GM12878 (cell line): ENCODE measurements around the gene PHB1. TPM values are rescaled to one million over a fixed set of nuclear protein-coding genes. Genes with fewer than 3 reads are reported as not detected.

Experiments used
- ATAC-seq: fragments of 200-7000 bp; cut with Tn5 transposase; 3 replicates; pipeline ENCODE4 v1.9.1; 2020; ENCODE audit warnings: mild to moderate bottlenecking, moderate library complexity
- BruUV-seq: library from RNA; stranded (reverse); fragments of 400-500 nt; replicated peaks from 2 replicates; lab custom pipeline; 2021; lab: Mats Ljungman, UMichigan
- CTCF ChIA-PET: fragments of 300-600 bp; sonication (Branson Sonifier 250); formaldehyde crosslinking; extraction: SDS; loops from one replicate; lab custom pipeline; 2021; ENCODE audit warnings: inconsistent platforms; lab: Yijun Ruan, JAX
- POLR2A ChIA-PET: fragments of 350-600 bp; formaldehyde crosslinking; extraction: SDS; loops from one replicate; lab custom pipeline; 2021; ENCODE audit warnings: inconsistent platforms; lab: Charles Lee
- RAD21 ChIA-PET: fragments of 300-600 bp; sonication (Branson Sonifier 250); formaldehyde crosslinking; loops from one replicate; lab custom pipeline; 2023; ENCODE audit warnings: antibody characterized with exemption; ENCODE audit not compliant: unreplicated experiment; lab: Charles Lee
- SMC1A ChIA-PET: fragments of 300-600 bp; sonication (Branson Sonifier 250); formaldehyde crosslinking; loops from one replicate; lab custom pipeline; 2023; ENCODE audit not compliant: unreplicated experiment, uncharacterized antibody; lab: Charles Lee
- DNase-seq: peaks from one replicate; pipeline ENCODE4 v3.0.0-alpha.2; 2011; ENCODE audit warnings: low read depth, low spot score
- FAIRE-seq: peaks from 3 replicates; lab custom pipeline; 2011; peaks lifted over from hg19 to GRCh38; lab: Jason Lieb, UNC
- H2AFZ ChIP-seq: 2 replicates; pipeline ENCODE4 v1.6.0; 2011; ENCODE audit warnings: low read depth, low read length, control low read depth; ENCODE audit not compliant: control insufficient read depth
- H3K27ac ChIP-seq: 2 replicates; pipeline ENCODE4 v1.5.1; 2011; ENCODE audit warnings: control low read depth; ENCODE audit not compliant: control insufficient read depth, insufficient read depth
- H3K27me3 ChIP-seq, 2 experiments: replicated peaks in 1 of 2; 2 replicates each; pipeline versions ENCODE4 v1.6.0 to v1.6.1; 2011; ENCODE audit warnings: low read length in 1 of 2; ENCODE audit not compliant: control insufficient read depth in 2 of 2, insufficient read depth in 2 of 2
- H3K36me3 ChIP-seq, 2 experiments: 2 replicates each; pipeline ENCODE4 v1.5.1; 2011; ENCODE audit warnings: low read length in 1 of 2; ENCODE audit not compliant: control insufficient read depth in 2 of 2, insufficient read depth in 2 of 2
- H3K4me1 ChIP-seq: 2 replicates; pipeline ENCODE4 v1.6.1; 2011; ENCODE audit warnings: mild to moderate bottlenecking, low read length, moderate library complexity, mixed read lengths; ENCODE audit not compliant: control insufficient read depth, insufficient read depth
- H3K4me2 ChIP-seq: 2 replicates; pipeline ENCODE4 v1.6.0; 2011; ENCODE audit warnings: control low read depth; ENCODE audit not compliant: control insufficient read depth, insufficient read depth
- H3K4me3 ChIP-seq: fragments of 200-600 bp; sonication (generic); 2 replicates; pipeline ENCODE4 v1.5.1; 2016
- H3K79me2 ChIP-seq: 2 replicates; pipeline ENCODE4 v1.6.0; 2011; ENCODE audit warnings: low read length; ENCODE audit not compliant: control insufficient read depth, insufficient read depth
- H3K9ac ChIP-seq: 2 replicates; pipeline ENCODE4 v1.8.0; 2011; ENCODE audit warnings: low read length, control low read depth, mixed read lengths; ENCODE audit not compliant: control insufficient read depth, insufficient read depth
- H3K9me3 ChIP-seq: replicated peaks from 3 replicates; pipeline ENCODE4 v1.5.1; 2011; ENCODE audit warnings: mild to moderate bottlenecking, low read length; ENCODE audit not compliant: control insufficient read depth, insufficient read depth
- H4K20me1 ChIP-seq: 2 replicates; pipeline ENCODE4 v1.6.0; 2011; ENCODE audit not compliant: control insufficient read depth, insufficient read depth
- JUNB ChIP-seq: IDR thresholded peaks from 2 replicates; pipeline ENCODE4 v1.6.1; 2016; ENCODE audit warnings: antibody characterized with exemption, mild to moderate bottlenecking
- POLR2AphosphoS5 ChIP-seq: IDR thresholded peaks from 2 replicates; pipeline ENCODE4 v1.6.1; 2011; ENCODE audit warnings: mild to moderate bottlenecking, low read length, inconsistent platforms
- RUNX3 ChIP-seq: IDR thresholded peaks from 2 replicates; pipeline ENCODE4 v1.6.1; 2012; ENCODE audit warnings: low read length, inconsistent platforms
- ZNF592 ChIP-seq: fragments of 450-650 bp; IDR thresholded peaks from 2 replicates; pipeline ENCODE4 v1.6.1; 2017; ENCODE audit warnings: mild to moderate bottlenecking, moderate library complexity
- WGBS: methylation state at CpG from one replicate; pipeline ENCODE4 v1.1.6; 2016; ENCODE audit warnings: low lambda C conversion rate; ENCODE audit not compliant: insufficient replicate concordance, insufficient coverage; ENCODE audit errors: missing lambda C conversion rate; 5-methylcytosine and 5-hydroxymethylcytosine counted together
- in situ Hi-C: fragments of 300-500 bp; cut with MboI; formaldehyde crosslinking; loops from 9 replicates; pipeline ENCODE4 v1.14.3; 2018; ENCODE audit warnings: mixed read lengths
- intact Hi-C: fragments of 100-400 bp; cut with micrococcal nuclease; formaldehyde crosslinking; loops from one replicate; pipeline ENCODE4 v1.14.2; 2022; ENCODE audit not compliant: unreplicated experiment
- polyA plus RNA-seq, 11 experiments: library from polyadenylated mRNA; depleted of rRNA in 4 of 11; unstranded in 6 of 11; stranded (reverse) in 5 of 11; fragments of >200 nt; fragmentation: Nextera tagmentation in 4 of 11; fragmentation: Illumina TruSeq in 1 of 11; extraction: Ambion mirVana in 4 of 11; extraction: Trizol in 1 of 11; gene quantifications; 1 replicate in 1 of 11; 2 replicates in 10 of 11; pipeline versions ENCODE4 v1.2.1 to v1.2.3, GENCODE V29; 2011 to 2016; ENCODE audit warnings: inconsistent platforms in 2 of 11, missing spikeins in 2 of 11, low read depth in 1 of 11
- total RNA-seq, 4 experiments: library from RNA; depleted of rRNA in 3 of 4; stranded (reverse); fragments of >200 nt in 3 of 4; fragmentation: Illumina TruSeq in 1 of 4; extraction: Trizol in 1 of 4; gene quantifications; 2 replicates each; pipeline versions ENCODE4 v1.2.1 to v1.2.3, GENCODE V29; 2013 to 2021

PHB1 gene
- total and polyA plus RNA-seq, 10 of the 15 experiments (the other 5 are each of a cell fraction or from before 2014, with no cell fraction given), result 117 to 466 (median 248) TPM

GRCh38 chr17:49436174-49436573, 21.5 kb upstream of the PHB1 start (continued):
- no peak for TF ChIP-seq ZNF592
- TF ChIP-seq POLR2AphosphoS5, result no peak
- no peak for TF ChIP-seq JUNB

- 0% methylated on average over 4 of the region's 4 CpGs for WGBS
- peaks cover 4% of the 10 kb centered on the region for H3K4me1 ChIP-seq
- no peaks in the 10 kb centered on the region for H3K79me2 ChIP-seq
- H3K36me3 ChIP-seq, result no peaks in the 10 kb centered on the region
- H3K27ac ChIP-seq, result no peak overlapping the region
- no peak for DNase-seq
- in situ Hi-C loops, result loop anchor here (5.0 kb wide), 1 partner anchor 117 kb away; no protein-coding TSS in a partner anchor
- TF ChIP-seq RUNX3, result no peak
- TF ChIP-seq, all 136 proteins: peak for 0
- Histone ChIP-seq H2AFZ (no peak overlapping the region), H3K4me3 (no peak overlapping the region), H4K20me1 (no peaks in the 10 kb centered on the region), H3K9me3 (no peaks in the 10 kb centered on the region), H3K27me3 (no peaks in the 10 kb centered on the region; a peak in 2 of 4 replicates), H3K4me2 (no peak overlapping the region), H3K9ac (no peak overlapping the region)
- no peak for ATAC-seq
- ChIA-PET RAD21 (interaction anchor here (8.3 kb wide), 1 partner anchor 121 kb away, joined by 45 read pairs; no protein-coding TSS in a partner anchor), CTCF (interaction anchor here (0.9 to 9.4 kb wide), 10 partner anchors 10 to 122 kb away, joined by 3 to 125 read pairs (median 5); partner anchors contain the start of gene PHB1), SMC1A (interaction anchor here (1.2 to 2.7 kb wide), 4 partner anchors 11 to 261 kb away, joined by 3 to 13 read pairs (median 4); no protein-coding TSS in a partner anchor), POLR2A (no interaction called here)
- intact Hi-C loops, result loop anchor here (1.0 kb wide), 1 partner anchor 121 kb away; no protein-coding TSS in a partner anchor
- no TSS peak for BruUV-seq
- no peak for FAIRE-seq
Observed at GRCh38 chr17:49435671-49436029, 21.0 kb upstream of the PHB1 start.
